Putamen (tissue), 1 donor: ENCODE measurements around the gene RPA1.

Source experiments
- DNase-seq: peaks from one replicate; pipeline ENCODE4 v3.0.0-alpha.2; 2016; ENCODE audit warnings: low spot score

The RPA1 gene

GRCh38 chr17:1909985-1910384, 80.2 kb downstream of the RPA1 start:
- DNase-seq: no peak

GRCh38 chr17:1912146-1912545, 82.3 kb downstream of the RPA1 start:
- no peak for DNase-seq

GRCh38 chr17:1913702-1914101, 83.9 kb downstream of the RPA1 start:
- DNase-seq: no peak

GRCh38 chr17:1914661-1915083, 84.9 kb downstream of the RPA1 start:
- no peak for DNase-seq

- DNase-seq: no peak
These were observed 86.1 kb downstream of the RPA1 start for GRCh38 chr17:1915889-1916288.

GRCh38 chr17:1916316-1916715, 86.5 kb downstream of the RPA1 start:
- no peak for DNase-seq

GRCh38 chr17:1916963-1917715, 87.3 kb downstream of the RPA1 start:
- DNase-seq: no peak

GRCh38 chr17:1918346-1919162, 88.7 kb downstream of the RPA1 start:
- DNase-seq: no peak

GRCh38 chr17:1919201-1919600, 89.4 kb downstream of the RPA1 start:
- DNase-seq: no peak

GRCh38 chr17:1920948-1921351, 91.1 kb downstream of the RPA1 start:
- peak; percentile 59 for DNase-seq

- DNase-seq: no peak
These were observed 99.2 kb downstream of the RPA1 start for GRCh38 chr17:1928976-1929375.

GRCh38 chr17:1930337-1930645, 100.5 kb downstream of the RPA1 start:
- DNase-seq: peak; percentile 29

GRCh38 chr17:1931844-1932579, 102.2 kb downstream of the RPA1 start:
- DNase-seq: no peak

GRCh38 chr17:1933875-1934715, 104.3 kb downstream of the RPA1 start:
- no peak for DNase-seq

GRCh38 chr17:1934901-1935300, 105.1 kb downstream of the RPA1 start:
- no peak for DNase-seq

GRCh38 chr17:1936766-1937165, 107.0 kb downstream of the RPA1 start:
- DNase-seq: no peak

- no peak for DNase-seq
These were observed 107.7 kb downstream of the RPA1 start for GRCh38 chr17:1937461-1937860.

GRCh38 chr17:1939981-1940809, 110.4 kb downstream of the RPA1 start:
- DNase-seq: no peak

GRCh38 chr17:1940810-1941185, 111.0 kb downstream of the RPA1 start:
- DNase-seq: no peak

- DNase-seq: no peak
These were observed 111.7 kb downstream of the RPA1 start for GRCh38 chr17:1941272-1942065.
